Astrocyte of the hippocampus (primary cell): ENCODE data around the gene MYO9A.
"Not testable (repeated sequence)": the region's sequence is repeated elsewhere in the genome, so short reads cannot be mapped to it uniquely, and the experiment has no call there.

Experiments used
- DNase-seq: peaks from one replicate; pipeline ENCODE4 v3.0.0; 2011; ENCODE audit warnings: low read depth, low spot score

MYO9A gene

GRCh38 chr15:71858232-71858631 lies 259.7 kb downstream of the MYO9A start:
- DNase-seq, result not testable (repeated sequence)

DNA sequence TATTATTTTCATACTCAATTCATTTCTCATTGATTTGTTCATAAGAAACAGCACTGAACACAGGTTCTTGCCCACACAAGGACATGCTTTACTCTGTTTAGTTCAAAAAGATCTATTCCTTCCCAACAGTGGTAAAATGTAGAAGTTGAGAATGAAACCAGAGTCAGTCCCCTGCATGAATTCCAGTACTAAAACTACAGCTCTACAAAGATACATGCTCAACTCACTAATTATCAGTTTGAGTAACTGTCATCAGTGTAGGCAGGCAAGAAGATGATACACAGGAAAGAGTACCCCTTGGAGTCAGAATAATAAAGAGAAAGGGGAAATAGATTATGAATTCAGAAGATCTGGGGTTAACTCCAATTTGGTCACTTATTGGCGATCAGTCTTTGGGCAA lies 264.4 kb downstream of the MYO9A start:
- no peak for DNase-seq

DNA sequence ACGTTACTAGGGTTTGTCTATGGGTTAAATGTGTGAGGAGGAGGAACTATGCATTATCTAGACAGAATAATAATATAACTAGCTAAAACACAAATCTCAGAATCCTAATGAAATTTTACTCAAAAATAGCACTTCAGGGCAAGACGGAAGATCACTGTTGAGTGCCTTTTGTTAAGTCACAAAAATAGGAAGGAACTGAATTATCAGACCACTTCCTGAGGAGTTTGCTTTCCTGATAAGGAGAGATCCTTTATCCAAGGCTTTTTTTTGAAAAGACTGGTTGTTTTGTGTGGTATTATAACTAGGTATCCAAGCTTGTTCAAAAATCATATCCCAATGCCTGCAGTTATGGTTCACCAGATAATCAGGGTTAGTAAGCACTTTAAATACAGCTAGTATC lies 273.0 kb downstream of the MYO9A start:
- DNase-seq, result no peak

DNA sequence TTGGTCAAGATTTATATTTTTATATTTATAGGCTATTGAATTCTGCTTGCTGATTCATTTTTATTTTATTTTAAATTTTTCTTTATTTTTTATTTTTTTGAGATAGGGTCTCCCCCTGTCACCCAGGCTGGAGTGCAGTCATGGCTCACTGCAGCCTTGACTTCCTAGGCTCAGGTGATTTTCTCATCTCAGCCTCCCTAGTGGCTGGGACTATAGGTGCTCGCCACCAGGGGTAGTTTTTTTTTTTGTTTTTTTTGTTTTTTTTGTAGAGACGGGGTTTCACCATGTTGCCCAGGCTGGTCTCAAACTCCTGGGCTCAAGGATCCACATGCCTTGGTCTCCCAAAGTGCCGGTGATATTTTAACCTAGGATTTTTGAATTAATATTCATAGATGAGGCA lies 276.4 kb downstream of the MYO9A start:
- no peak for DNase-seq

DNA sequence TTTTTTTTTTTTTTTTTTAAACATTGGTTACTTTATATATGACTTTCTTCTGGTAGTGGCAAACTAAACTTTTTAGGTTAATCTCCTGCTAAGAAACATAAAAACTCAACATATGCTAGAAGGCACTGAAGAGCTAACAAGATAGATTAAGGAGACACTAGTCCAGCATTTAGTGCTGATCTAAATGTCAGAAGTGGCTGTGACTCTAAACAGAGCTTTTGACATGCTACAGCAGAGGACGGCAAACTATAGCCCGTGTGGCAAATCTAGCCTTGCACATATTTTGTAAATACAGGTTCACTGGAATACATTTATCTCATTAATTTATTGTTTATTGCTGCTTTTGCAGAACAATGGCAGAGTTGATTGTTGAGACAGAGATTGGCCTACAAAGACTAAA lies 287.0 kb downstream of the MYO9A start:
- no peak for DNase-seq

- no peak for DNase-seq
Observed at GRCh38 chr15:71826196-71826595, 291.8 kb downstream of the MYO9A start.

DNA sequence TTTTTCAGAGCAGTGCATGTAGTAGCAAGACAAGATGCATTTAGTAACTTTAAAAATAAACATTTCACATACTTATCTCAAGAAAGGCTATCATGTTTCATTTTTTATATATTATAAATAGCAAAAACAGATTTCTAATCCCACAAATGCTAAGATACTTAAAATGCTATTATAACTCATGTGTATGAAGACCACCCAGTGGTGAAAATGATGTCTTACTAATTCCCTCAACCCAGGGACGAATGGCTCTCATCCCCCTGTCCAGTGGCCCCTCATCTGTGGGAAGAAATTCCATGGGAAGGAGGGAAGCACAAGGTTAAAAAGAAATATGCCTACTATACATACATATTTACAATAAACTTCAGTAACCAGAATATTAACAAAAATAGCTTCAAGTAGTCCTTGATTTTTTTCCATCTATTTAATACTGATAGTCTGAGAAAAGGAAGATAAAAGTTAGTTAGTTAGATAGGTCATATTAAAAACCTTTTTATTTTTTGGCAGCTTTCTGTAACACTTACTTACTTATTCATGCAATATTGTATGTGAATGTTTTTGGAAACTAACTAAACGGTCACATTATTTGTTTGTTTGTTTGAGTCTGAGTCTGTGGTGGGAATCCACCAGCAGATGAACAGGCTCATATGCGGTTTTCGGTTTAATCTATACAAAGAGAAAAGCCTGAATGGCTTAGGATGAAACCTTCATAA lies 292.8 kb downstream of the MYO9A start:
- no peak for DNase-seq

DNA sequence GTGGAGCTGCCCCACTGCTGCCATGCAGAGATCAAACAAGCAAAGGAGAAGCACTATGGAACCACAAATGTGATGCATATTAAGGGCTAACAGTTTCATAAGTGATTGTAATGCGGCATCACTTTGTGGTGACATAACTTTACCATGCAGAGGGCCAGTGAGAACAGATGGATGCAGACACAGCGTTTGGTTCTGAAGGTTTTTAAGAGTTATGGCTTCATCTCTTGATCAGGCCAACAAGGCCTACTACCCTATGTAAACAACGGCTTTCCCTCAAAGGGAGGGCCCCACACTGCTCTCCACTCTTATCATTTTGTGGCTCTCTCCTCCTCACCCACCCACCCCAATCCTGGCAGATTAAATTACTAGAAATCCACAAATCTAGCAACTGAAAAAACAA lies 294.1 kb downstream of the MYO9A start:
- DNase-seq, result no peak

- no peak for DNase-seq
Observed at GRCh38 chr15:71822890-71823630, 294.9 kb downstream of the MYO9A start.

DNA sequence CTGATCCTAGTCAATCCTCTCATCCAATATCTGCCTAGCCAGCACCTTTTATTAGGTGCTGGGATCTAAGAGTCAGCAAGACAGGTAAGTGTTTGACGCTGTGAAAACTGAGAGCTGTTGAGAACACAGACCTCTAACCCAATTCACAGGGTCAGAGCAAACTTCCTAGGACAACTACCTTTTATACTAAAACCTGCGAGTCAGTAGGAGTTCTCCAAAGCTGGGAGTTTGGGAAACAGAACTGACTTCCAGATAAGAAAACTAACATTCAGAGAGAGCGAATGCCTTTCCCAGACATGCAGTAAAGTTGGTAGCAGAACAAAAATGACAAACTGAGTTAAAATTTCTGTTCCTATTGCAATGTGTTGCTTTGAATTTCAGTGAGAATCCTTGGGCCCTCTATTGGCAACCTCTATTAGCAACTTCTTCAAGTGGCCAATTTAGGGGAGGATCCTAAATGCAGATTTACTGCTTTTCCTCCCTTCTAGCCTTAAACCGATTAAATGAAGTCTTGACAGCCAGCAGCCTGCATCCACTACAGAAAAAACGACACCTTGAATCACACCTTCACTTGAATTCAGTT lies 296.3 kb downstream of the MYO9A start:
- DNase-seq, result no peak

GRCh38 chr15:71820127-71820526 lies 297.8 kb downstream of the MYO9A start:
- no peak for DNase-seq

- no peak for DNase-seq
Observed at GRCh38 chr15:71817351-71817750, 300.6 kb downstream of the MYO9A start.

DNA sequence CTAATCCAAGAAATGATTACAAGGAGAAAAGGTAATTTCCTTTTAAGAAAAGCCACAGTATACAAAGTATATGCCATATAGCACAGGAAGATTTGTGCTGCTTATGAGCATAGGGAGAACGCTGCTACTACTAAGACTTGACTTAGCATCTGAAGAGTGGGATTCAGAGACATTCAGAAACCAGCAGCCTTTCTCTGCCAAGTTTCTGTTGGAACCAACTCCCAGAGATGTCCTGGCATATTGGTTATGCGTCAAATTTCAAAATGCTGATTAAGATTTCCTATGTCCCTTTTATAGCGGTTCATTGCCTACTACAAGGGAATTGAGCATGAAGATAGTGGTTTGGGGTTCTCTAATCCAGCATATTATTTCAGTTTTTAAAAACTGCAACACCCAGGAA lies 302.6 kb downstream of the MYO9A start:
- no peak for DNase-seq

DNA sequence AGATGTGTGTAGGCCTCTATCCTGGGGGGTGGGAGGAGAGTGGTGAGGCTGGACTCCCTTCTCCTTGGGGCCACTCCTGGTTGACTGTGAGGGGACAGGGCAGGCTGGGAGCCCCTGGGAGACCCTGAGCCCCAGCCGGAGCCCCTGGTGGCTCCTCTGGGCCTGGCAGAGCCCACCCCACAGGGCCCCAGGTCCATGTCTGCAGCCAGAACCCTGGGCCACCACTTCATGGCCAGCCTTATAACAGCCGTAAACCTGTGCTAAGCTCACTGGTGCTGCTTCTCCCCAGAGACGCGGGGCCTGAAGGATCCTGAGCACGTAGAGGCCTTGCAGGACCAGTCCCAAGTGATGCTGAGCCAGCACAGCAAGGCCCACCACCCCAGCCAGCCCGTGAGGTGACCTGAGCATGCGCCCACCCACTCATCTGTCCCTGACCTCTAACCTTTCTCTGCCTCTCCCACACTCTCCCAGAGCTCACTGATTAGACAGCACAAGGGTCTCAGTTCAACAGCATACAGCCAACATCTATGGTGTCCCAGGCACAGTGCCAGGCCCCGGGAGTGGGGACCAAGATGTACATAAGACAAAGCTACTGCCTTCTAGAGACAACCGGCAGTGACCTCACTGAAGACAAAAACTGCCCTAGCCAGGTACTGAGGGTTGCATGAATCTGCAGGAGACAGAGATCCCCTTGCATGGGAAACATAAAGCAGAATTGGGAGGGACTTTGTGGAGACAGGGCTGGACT lies 304.1 kb downstream of the MYO9A start:
- DNase-seq, result no peak

DNA sequence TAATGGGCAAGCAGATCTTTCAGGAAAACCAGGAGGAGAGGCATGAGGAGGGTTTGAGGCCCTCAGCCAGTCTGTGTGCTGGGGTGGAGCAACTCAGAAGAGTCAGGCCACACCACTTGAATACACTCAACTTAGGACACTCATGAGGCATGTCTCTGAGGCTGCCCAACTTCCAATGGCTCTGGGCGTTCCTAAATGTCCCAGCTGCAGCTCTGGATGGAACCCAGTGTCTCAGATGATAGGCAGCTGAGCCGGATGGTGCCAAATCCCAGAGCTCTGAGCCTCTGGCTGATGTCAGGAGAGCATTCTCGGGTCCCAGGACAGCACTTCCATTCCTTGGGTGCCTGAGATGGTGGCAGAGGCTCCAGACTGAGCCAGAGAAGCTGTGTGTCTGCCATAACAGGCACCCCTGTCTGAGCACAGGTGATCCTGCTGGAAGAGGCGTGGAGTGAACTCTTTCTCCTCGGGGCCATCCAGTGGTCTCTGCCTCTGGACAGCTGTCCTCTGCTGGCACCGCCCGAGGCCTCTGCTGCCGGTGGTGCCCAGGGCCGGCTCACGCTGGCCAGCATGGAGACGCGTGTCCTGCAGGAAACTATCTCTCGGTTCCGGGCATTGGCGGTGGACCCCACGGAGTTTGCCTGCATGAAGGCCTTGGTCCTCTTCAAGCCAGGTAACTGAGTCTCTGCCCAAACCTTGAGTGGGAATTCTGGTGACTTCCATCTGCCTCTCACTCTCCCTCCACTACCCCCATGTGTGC lies 304.8 kb downstream of the MYO9A start:
- DNase-seq, result no peak

DNA sequence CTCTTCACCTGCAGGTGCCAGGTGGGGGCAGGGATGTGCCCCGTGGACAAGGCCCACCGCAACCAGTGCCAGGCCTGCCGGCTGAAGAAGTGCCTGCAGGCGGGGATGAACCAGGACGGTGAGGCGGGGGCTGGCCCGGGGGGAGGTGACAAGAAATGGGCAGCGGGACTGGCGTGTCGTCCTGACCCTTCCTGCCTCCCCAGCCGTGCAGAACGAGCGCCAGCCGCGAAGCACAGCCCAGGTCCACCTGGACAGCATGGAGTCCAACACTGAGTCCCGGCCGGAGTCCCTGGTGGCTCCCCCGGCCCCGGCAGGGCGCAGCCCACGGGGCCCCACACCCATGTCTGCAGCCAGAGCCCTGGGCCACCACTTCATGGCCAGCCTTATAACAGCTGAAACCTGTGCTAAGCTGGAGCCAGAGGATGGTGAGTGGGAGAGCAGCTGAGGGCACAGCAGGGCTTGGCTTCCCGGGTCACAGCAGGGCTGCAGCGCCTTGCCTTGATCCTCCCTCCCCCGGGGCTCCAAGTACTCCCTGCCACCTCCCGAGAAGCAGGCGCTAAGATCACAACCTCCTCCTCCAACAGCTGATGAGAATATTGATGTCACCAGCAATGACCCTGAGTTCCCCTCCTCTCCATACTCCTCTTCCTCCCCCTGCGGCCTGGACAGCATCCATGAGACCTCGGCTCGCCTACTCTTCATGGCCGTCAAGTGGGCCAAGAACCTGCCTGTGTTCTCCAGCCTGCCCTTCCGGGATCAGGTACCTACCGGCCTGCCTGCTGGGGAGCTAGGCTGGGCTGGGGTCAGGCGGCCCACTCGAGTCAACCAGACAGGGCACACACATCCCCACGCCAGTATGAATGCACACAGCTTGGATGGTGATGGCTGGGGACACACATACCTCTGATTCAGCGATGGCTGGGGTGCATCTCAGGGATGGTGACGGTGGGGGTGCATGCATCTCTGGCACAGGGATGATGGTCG lies 305.9 kb downstream of the MYO9A start:
- no peak for DNase-seq

DNA sequence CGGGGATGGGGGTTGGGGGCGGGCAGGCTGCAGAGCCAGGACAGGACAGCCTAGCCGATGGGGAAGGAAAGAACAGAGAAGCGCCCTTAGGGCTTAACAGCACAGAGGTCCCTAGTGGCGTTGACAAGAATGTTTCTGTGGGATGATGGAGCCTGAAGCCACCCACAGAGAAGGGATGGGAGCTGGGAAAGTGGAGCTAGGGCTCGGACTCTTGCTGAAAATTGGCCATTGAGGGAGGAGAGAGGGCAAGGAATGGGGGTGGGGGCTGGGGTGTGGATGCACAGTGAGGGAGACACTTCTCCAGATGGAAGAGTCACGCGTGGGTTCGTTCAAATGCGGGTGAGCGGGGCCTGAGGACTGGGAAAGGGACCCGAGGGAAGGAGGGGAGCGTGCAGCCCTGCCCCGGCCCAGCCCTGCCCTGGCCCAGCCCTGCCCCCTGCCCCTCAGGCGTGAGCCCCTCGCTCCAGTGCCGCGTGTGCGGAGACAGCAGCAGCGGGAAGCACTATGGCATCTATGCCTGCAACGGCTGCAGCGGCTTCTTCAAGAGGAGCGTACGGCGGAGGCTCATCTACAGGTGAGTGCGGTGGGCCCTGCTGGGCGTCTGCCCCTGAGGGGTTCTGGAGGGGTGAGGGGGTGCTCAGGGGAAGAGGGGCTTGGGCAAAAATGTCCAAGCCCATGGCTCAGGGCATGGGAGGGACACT lies 306.8 kb downstream of the MYO9A start:
- DNase-seq, result no peak

- no peak for DNase-seq
Observed at GRCh38 chr15:71810256-71811035, 307.5 kb downstream of the MYO9A start, which contains the start of gene NR2E3. Gene NR2E3 (plus strand): TSS chr15:71810554. CDS start chr15:71810744, 190 bp downstream.

DNA sequence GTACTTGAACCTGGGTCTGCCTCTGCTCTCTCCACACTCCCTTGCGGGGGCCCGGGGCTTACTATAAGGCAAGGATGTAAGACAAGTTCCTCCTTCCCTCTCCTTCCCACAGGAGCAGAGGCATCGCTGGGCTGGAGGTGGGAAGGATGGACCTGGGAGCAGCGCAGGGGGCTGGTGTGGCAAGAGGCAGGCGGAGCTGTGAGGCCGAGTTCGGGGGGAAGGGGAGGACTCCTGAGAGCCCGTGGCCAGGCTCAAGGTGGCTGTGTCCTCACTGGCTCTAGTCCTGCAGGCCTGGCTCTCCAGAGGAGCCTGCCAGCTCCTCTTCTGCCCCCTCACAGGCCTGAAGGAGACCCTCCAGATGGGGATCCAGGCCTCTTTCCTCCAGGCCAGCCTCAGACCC lies 308.6 kb downstream of the MYO9A start:
- DNase-seq, result no peak
